CD14-positive monocyte (primary cell): ENCODE measurements around the gene CREB3L1. TPM values are rescaled to one million over a fixed set of nuclear protein-coding genes. Genes with fewer than 3 reads are reported as not detected.

ENCODE experiments used
- DNase-seq, 3 donors: peaks; one replicate each; pipeline ENCODE4 v3.0.0-alpha.2; 2011 to 2022
- H2AFZ ChIP-seq: 2 replicates; pipeline ENCODE4 v1.6.0; 2012; ENCODE audit warnings: mild to moderate bottlenecking, low read depth, low read length, inconsistent platforms; ENCODE audit not compliant: insufficient read depth, poor library complexity, severe bottlenecking
- H3K27ac ChIP-seq, 2 donors: 1 replicate in 1 of 2; 2 replicates in 1 of 2; pipeline ENCODE4 v1.5.1; 2012 to 2013; ENCODE audit warnings: low read length in 2 of 2, control low read depth in 1 of 2, inconsistent platforms in 1 of 2, low read depth in 1 of 2, mild to moderate bottlenecking in 1 of 2
- H3K27me3 ChIP-seq, 2 donors: one replicate each; pipeline versions ENCODE4 v1.6.0 to v1.6.1; 2011 to 2013; ENCODE audit warnings: low read length in 2 of 2; ENCODE audit not compliant: control insufficient read depth in 2 of 2, insufficient read depth in 2 of 2
- H3K36me3 ChIP-seq, 2 donors: replicated peaks in 1 of 2; 1 replicate in 1 of 2; 2 replicates in 1 of 2; pipeline versions ENCODE4 v1.5.1 to v1.6.1; 2012 to 2013; ENCODE audit warnings: low read length in 2 of 2, control low read depth in 1 of 2, inconsistent platforms in 1 of 2, mild to moderate bottlenecking in 1 of 2; ENCODE audit not compliant: insufficient read depth in 2 of 2, control insufficient read depth in 1 of 2
- H3K4me1 ChIP-seq, 2 donors: 1 replicate in 1 of 2; 2 replicates in 1 of 2; pipeline versions ENCODE4 v1.5.1 to v1.6.1; 2012 to 2013; ENCODE audit warnings: low read length in 2 of 2, control low read depth in 1 of 2, inconsistent platforms in 1 of 2, mild to moderate bottlenecking in 1 of 2, moderate library complexity in 1 of 2; ENCODE audit not compliant: insufficient read depth in 2 of 2, control insufficient read depth in 1 of 2
- H3K4me2 ChIP-seq: replicated peaks from 2 replicates; pipeline ENCODE3; 2012; ENCODE audit warnings: low read length, moderate library complexity, mild to moderate bottlenecking; ENCODE audit not compliant: poor library complexity, severe bottlenecking; ENCODE audit errors: extremely low read depth
- H3K4me3 ChIP-seq, 3 experiments: fragments of 200-600 bp in 1 of 3; sonication (generic) in 1 of 3; replicated peaks in 1 of 3; 1 replicate in 2 of 3; 2 replicates in 1 of 3; pipeline ENCODE4 v1.5.1; 2011 to 2013; ENCODE audit warnings: low read length in 3 of 3, mild to moderate bottlenecking in 3 of 3, control low read depth in 2 of 3, low read depth in 2 of 3, inconsistent platforms in 1 of 3, moderate library complexity in 1 of 3
- H3K79me2 ChIP-seq: 2 replicates; pipeline ENCODE4 v1.6.0; 2012; ENCODE audit warnings: mild to moderate bottlenecking, control low read depth, inconsistent platforms, low read length, moderate library complexity; ENCODE audit not compliant: insufficient read depth
- H3K9ac ChIP-seq: 2 replicates; pipeline ENCODE4 v1.6.0; 2017; ENCODE audit warnings: low read length, mild to moderate bottlenecking; ENCODE audit not compliant: insufficient read depth, poor library complexity, severe bottlenecking
- H3K9me3 ChIP-seq, 2 donors: replicated peaks in 1 of 2; 1 replicate in 1 of 2; 2 replicates in 1 of 2; pipeline versions ENCODE4 v1.5.1 to v1.6.1; 2012 to 2013; ENCODE audit warnings: low read length in 2 of 2, control low read depth in 1 of 2; ENCODE audit not compliant: control insufficient read depth in 1 of 2, insufficient read depth in 1 of 2
- H4K20me1 ChIP-seq: 2 replicates; pipeline ENCODE4 v1.6.0; 2012; ENCODE audit warnings: mild to moderate bottlenecking, low read length, control low read depth, moderate library complexity; ENCODE audit not compliant: insufficient read depth
- H3K27ac Mint-ChIP-seq, 7 donors: one replicate each; pipeline ENCODE4 v1.8.0; 2020; ENCODE audit warnings: mild to moderate bottlenecking in 7 of 7, mixed read lengths in 7 of 7, moderate library complexity in 6 of 7, inconsistent platforms in 2 of 7
- H3K27me3 Mint-ChIP-seq, 3 donors: one replicate each; pipeline ENCODE4 v1.8.0; 2021 to 2022; ENCODE audit warnings: low read depth in 3 of 3, mild to moderate bottlenecking in 3 of 3, mixed read lengths in 3 of 3, moderate library complexity in 3 of 3, inconsistent platforms in 1 of 3
- H3K36me3 Mint-ChIP-seq, 2 donors: one replicate each; pipeline ENCODE4 v1.8.0; 2020; ENCODE audit warnings: mixed read lengths in 2 of 2, inconsistent platforms in 1 of 2, mild to moderate bottlenecking in 1 of 2
- H3K4me1 Mint-ChIP-seq: one replicate; pipeline ENCODE4 v1.8.0; 2020; ENCODE audit warnings: mild to moderate bottlenecking, mixed read lengths
- H3K4me3 Mint-ChIP-seq, 2 donors: one replicate each; pipeline ENCODE4 v1.8.0; 2020; ENCODE audit warnings: mild to moderate bottlenecking in 2 of 2, mixed read lengths in 2 of 2, moderate library complexity in 1 of 2
- H3K9me3 Mint-ChIP-seq, 7 donors: one replicate each; pipeline ENCODE4 v1.8.0; 2020 to 2022; ENCODE audit warnings: mixed read lengths in 7 of 7, mild to moderate bottlenecking in 6 of 7, moderate library complexity in 6 of 7, inconsistent platforms in 2 of 7
- CTCF ChIP-seq: fragments of 200-600 bp; IDR thresholded peaks from one replicate; pipeline ENCODE4 v1.8.0; 2022; ENCODE audit warnings: antibody characterized with exemption, mild to moderate bottlenecking
- WGBS: methylation state at CpG from one replicate; pipeline ENCODE4 v1.1.5; 2013; ENCODE audit warnings: missing lambda C conversion rate; ENCODE audit not compliant: insufficient coverage; 5-methylcytosine and 5-hydroxymethylcytosine counted together
- intact Hi-C, 2 donors: fragments of 100-400 bp; cut with micrococcal nuclease; formaldehyde crosslinking; loops; one replicate each; pipeline versions ENCODE4 v1.15.0 to v1.15.1; 2023
- polyA plus RNA-seq, 3 donors: library from polyadenylated mRNA; depleted of rRNA in 1 of 3; unstranded in 2 of 3; stranded (reverse) in 1 of 3; fragments of 300-500 nt in 2 of 3; fragments of >200 nt in 1 of 3; fragmentation: Illumina TruSeq in 2 of 3; gene quantifications; 1 replicate in 2 of 3; 2 replicates in 1 of 3; pipeline ENCODE4 v1.2.3, GENCODE V29; 2012 to 2021

The CREB3L1 gene
- polyA plus RNA-seq, 3 donors: not detected

- Histone ChIP-seq H3K4me1 (peaks cover 15 to 23% of the 10 kb centered on the region in 2 donors), H3K9me3 (no peaks in the 10 kb centered on the region), H2AFZ (no peak overlapping the region), H3K79me2 (no peaks in the 10 kb centered on the region), H3K27me3 (no peaks in the 10 kb centered on the region), H3K27ac (no peak overlapping the region), H3K4me2 (no peak overlapping the region), H3K9ac (no peak overlapping the region), H3K36me3 (no peaks in the 10 kb centered on the region), H4K20me1 (no peaks in the 10 kb centered on the region), H3K4me3 (no peak overlapping the region)
- Mint-ChIP-seq H3K9me3 (no peaks in the 10 kb centered on the region), H3K36me3 (no peaks in the 10 kb centered on the region), H3K4me1 (peaks cover 26% of the 10 kb centered on the region), H3K27me3 (peaks cover 0 to 7% (median 6%) of the 10 kb centered on the region in 3 donors), H3K27ac (peak overlapping the region in 4 of 7 donors; percentile 8 to 61 (median 40)), H3K4me3 (no peak overlapping the region)
- intact Hi-C loops: loop anchor here (2.0 to 10.0 kb wide), 4 partner anchors 73 to 345 kb away; partner anchors contain the start of gene PHF21A (in 1 of the 2)
- no CpG with 5 or more reads among the region's 4 CpGs for WGBS
- peak in 2 of 3 donors; percentile 56 to 64 for DNase-seq
- TF ChIP-seq CTCF: no peak
Measured at GRCh38 chr11:46309814-46310259, 32.4 kb downstream of the CREB3L1 start.

DNA sequence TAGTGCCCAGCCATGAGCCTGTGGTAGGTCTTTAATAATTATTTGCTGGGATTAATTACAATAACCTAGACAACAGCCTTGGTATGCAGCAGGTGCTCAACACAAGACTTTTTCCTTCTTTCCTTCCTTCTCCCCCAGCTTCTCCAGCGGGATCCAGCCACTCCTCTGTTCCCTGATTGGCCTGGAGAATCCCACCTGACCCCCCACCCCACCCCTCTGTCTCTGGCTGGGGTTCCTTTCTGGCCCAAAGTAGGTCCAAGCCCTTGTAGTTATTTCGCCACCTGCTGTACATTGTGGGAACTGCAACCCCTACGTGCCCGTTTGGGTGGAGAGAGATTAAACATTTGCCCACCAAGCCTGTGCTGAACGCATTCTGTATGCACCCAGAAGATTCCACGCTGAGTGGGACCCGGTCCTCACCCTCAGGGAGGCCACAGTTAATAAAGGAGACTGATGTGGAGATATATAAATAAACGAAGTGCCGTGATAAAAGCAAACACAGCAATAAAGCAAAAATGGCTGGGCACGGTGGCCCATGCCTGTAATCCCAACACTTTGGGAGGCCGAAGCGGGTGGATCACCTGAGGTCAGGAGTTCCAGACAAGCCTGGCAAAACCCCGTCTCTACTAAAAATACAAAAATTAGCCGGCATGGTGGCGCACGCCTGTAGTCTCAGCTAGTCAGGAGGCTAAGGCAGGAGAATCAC, 37.7 kb downstream of the CREB3L1 start:
- DNase-seq: peak; percentile 63 to 74 (median 66)
- no peak overlapping the region for H3K9ac ChIP-seq
- H2AFZ ChIP-seq: no peak overlapping the region
- no peaks in the 10 kb centered on the region for H3K36me3 ChIP-seq
- H3K27ac ChIP-seq: no peak overlapping the region
- Mint-ChIP-seq H3K27me3 (peaks cover 0 to 4% (median 3%) of the 10 kb centered on the region in 3 donors), H3K36me3 (no peaks in the 10 kb centered on the region), H3K4me3 (no peak overlapping the region), H3K27ac (peak overlapping the region in 3 of 7 donors; percentile 8 to 79 (median 73)), H3K9me3 (peaks cover 0 to 3% (median 0%) of the 10 kb centered on the region in 7 donors), H3K4me1 (peaks cover 41% of the 10 kb centered on the region)
- H3K4me2 ChIP-seq: no peak overlapping the region
- H3K4me3 ChIP-seq: no peak overlapping the region
- no peaks in the 10 kb centered on the region for H3K27me3 ChIP-seq
- no peaks in the 10 kb centered on the region for H3K79me2 ChIP-seq
- TF ChIP-seq CTCF: peak; percentile 91
- intact Hi-C loops: loop anchor here in 1 of 2 donors (10.0 kb wide), 1 partner anchor 190 kb away; the partner anchor contains the start of gene PHF21A
- peaks cover 47 to 50% of the 10 kb centered on the region in 2 donors for H3K4me1 ChIP-seq
- 70% methylated on average over 12 of the region's 16 CpGs for WGBS
- no peaks in the 10 kb centered on the region for H3K9me3 ChIP-seq
- H4K20me1 ChIP-seq: no peaks in the 10 kb centered on the region
